A549 (cell line): ENCODE measurements around the gene PRAC2. TPM values are rescaled to one million over a fixed set of nuclear protein-coding genes. Genes with fewer than 3 reads are reported as not detected.

Source experiments
- ATAC-seq, 2 experiments: fragments of 200-7000 bp in 1 of 2; fragments of >200 bp in 1 of 2; cut with Nextera tagmentation in 1 of 2; cut with Tn5 transposase in 1 of 2; 3 replicates each; pipeline versions ENCODE4 v1.8.0 to v1.9.1; 2018 to 2020; ENCODE audit warnings: mild to moderate bottlenecking in 1 of 2, moderate library complexity in 1 of 2
- CTCF ChIA-PET: fragments of 300-600 bp; sonication (Branson Sonifier 250); formaldehyde crosslinking; extraction: SDS; loops from one replicate; lab custom pipeline; 2021; ENCODE audit warnings: antibody characterized with exemption, inconsistent platforms; lab: Yijun Ruan, JAX
- POLR2A ChIA-PET: fragments of 350-600 bp; formaldehyde crosslinking; extraction: SDS; loops from one replicate; lab custom pipeline; 2021; ENCODE audit warnings: antibody characterized with exemption, inconsistent platforms; lab: Yijun Ruan, JAX
- DNase-seq, 2 experiments: peaks; one replicate each; pipeline versions ENCODE4 v3.0.0 to v3.0.0-alpha.2; 2011 to 2016; ENCODE audit warnings: low read depth in 1 of 2, low spot score in 1 of 2
- FAIRE-seq: peaks from 2 replicates; lab custom pipeline; 2011; peaks lifted over from hg19 to GRCh38; lab: Jason Lieb, UNC
- H3K27ac ChIP-seq, 2 experiments: fragments of >200 bp; sonication (Bioruptor Twin); formaldehyde crosslinking; 3 replicates each; pipeline ENCODE4 v1.5.1; 2016 to 2017
- H3K4me1 ChIP-seq: fragments of >200 bp; sonication (Bioruptor Twin); formaldehyde crosslinking; 3 replicates; pipeline ENCODE4 v1.6.1; 2016
- H3K4me2 ChIP-seq: fragments of >200 bp; sonication (Bioruptor Twin); formaldehyde crosslinking; 3 replicates; pipeline ENCODE4 v1.6.1; 2016
- H3K4me3 ChIP-seq: fragments of >200 bp; sonication (Bioruptor Twin); formaldehyde crosslinking; 3 replicates; pipeline ENCODE4 v1.5.1; 2016
- H3K9me3 ChIP-seq: fragments of >200 bp; sonication (Bioruptor Twin); formaldehyde crosslinking; 3 replicates; pipeline ENCODE4 v1.6.1; 2016
- CBX8 ChIP-seq: fragments of 200-600 bp; sonication (generic); IDR thresholded peaks from 2 replicates; pipeline ENCODE4 v1.6.1; 2016
- CTCF ChIP-seq: fragments of >200 bp; sonication (Bioruptor Twin); formaldehyde crosslinking; IDR thresholded peaks from 3 replicates; pipeline ENCODE4 v1.5.1; 2016
- EHMT2 ChIP-seq: fragments of 200-600 bp; sonication (generic); IDR thresholded peaks from 2 replicates; pipeline ENCODE4 v1.6.1; 2016; ENCODE audit warnings: antibody characterized with exemption, low read depth, mild to moderate bottlenecking, moderate library complexity
- ESRRA ChIP-seq: fragments of 150-350 bp; IDR thresholded peaks from 2 replicates; pipeline ENCODE4 v1.6.1; 2014; ENCODE audit warnings: mild to moderate bottlenecking, low read length, borderline replicate concordance
- FOSB ChIP-seq: fragments of 250-450 bp; sonication (Bioruptor Pico); IDR thresholded peaks from 2 replicates; pipeline ENCODE4 v1.5.0; 2020; ENCODE audit warnings: mild to moderate bottlenecking, moderate library complexity
- FOSL2 ChIP-seq, 2 experiments: fragments of 450-650 bp in 1 of 2; fragments of >200 bp in 1 of 2; sonication (Bioruptor Twin) in 1 of 2; formaldehyde crosslinking; IDR thresholded peaks; 2 replicates each; pipeline versions ENCODE4 v1.5.0 to v1.6.1; 2016 to 2020; ENCODE audit warnings: mild to moderate bottlenecking in 1 of 2, moderate library complexity in 1 of 2
- KDM1A ChIP-seq: fragments of 200-600 bp; sonication (generic); IDR thresholded peaks from 2 replicates; pipeline ENCODE4 v1.6.1; 2016; ENCODE audit warnings: low read depth, mild to moderate bottlenecking
- KDM5A ChIP-seq: fragments of 200-600 bp; sonication (generic); IDR thresholded peaks from 2 replicates; pipeline ENCODE4 v1.6.1; 2016; ENCODE audit warnings: antibody characterized with exemption, mild to moderate bottlenecking
- MAZ ChIP-seq: fragments of 150-350 bp; IDR thresholded peaks from 2 replicates; pipeline ENCODE4 v1.6.1; 2014; ENCODE audit warnings: antibody characterized with exemption, low read depth, low read length, borderline replicate concordance
- MYC ChIP-seq: IDR thresholded peaks from 2 replicates; pipeline ENCODE4 v1.6.1; 2012; ENCODE audit warnings: mild to moderate bottlenecking, inconsistent platforms, low read length, improper control_type of control experiment, borderline replicate concordance
- NFE2L2 ChIP-seq: fragments of 150-350 bp; conservative IDR thresholded peaks from 2 replicates; pipeline ENCODE4 v1.6.1; 2014; ENCODE audit warnings: low read length
- PHF8 ChIP-seq: fragments of 200-600 bp; sonication (generic); IDR thresholded peaks from 2 replicates; pipeline ENCODE4 v1.6.1; 2016; ENCODE audit warnings: low read depth, mild to moderate bottlenecking, antibody characterized with exemption, moderate library complexity, borderline replicate concordance
- POLR2AphosphoS2 ChIP-seq: conservative IDR thresholded peaks from 2 replicates; pipeline ENCODE4 v1.6.1; 2012; ENCODE audit warnings: low read length, improper control_type of control experiment, inconsistent platforms
- RARB ChIP-seq: fragments of 250-450 bp; sonication (Bioruptor Pico); IDR thresholded peaks from 2 replicates; pipeline ENCODE4 v1.8.0; 2021; ENCODE audit warnings: mild to moderate bottlenecking, moderate library complexity
- REST ChIP-seq: fragments of 200-600 bp; sonication (generic); IDR thresholded peaks from 2 replicates; pipeline ENCODE4 v1.6.1; 2016; ENCODE audit warnings: antibody characterized with exemption, mild to moderate bottlenecking, moderate library complexity
- SMC3 ChIP-seq: fragments of >200 bp; sonication (Bioruptor Twin); formaldehyde crosslinking; IDR thresholded peaks from 3 replicates; pipeline ENCODE4 v1.6.1; 2018; ENCODE audit warnings: inconsistent platforms
- SREBF2 ChIP-seq: fragments of 450-650 bp; IDR thresholded peaks from 2 replicates; pipeline ENCODE4 v1.6.1; 2014; ENCODE audit warnings: mild to moderate bottlenecking, moderate library complexity
- WGBS: methylation state at CpG from one replicate; pipeline ENCODE4 v1.1.6; 2017; ENCODE audit errors: missing lambda C conversion rate; 5-methylcytosine and 5-hydroxymethylcytosine counted together
- polyA plus RNA-seq, 4 experiments: library from polyadenylated mRNA; depleted of rRNA in 3 of 4; stranded (reverse); fragments of >200 nt; fragmentation: RNase III in 1 of 4; extraction: RNeasy Plus Mini Kit Qiagen cat#74134 plus additional on column Dnase treatment in 1 of 4; gene quantifications; 2 replicates in 3 of 4; 3 replicates in 1 of 4; pipeline ENCODE4 v1.2.3, GENCODE V29; 2011 to 2017
- TF ChIP-seq, protein P1 (sequence below): IDR thresholded peaks from 2 replicates; pipeline ENCODE4 v1.6.1; 2012; ENCODE audit warnings: low read depth, borderline replicate concordance
- TF ChIP-seq, protein P2 (sequence below): fragments of 150-350 bp; IDR thresholded peaks from 2 replicates; pipeline ENCODE4 v1.6.1; 2014; ENCODE audit warnings: low read depth, mild to moderate bottlenecking, low read length

PRAC2 gene
- polyA plus RNA-seq, 2 of the 4 experiments (the other 2 are of a cell fraction) = not detected

DNA sequence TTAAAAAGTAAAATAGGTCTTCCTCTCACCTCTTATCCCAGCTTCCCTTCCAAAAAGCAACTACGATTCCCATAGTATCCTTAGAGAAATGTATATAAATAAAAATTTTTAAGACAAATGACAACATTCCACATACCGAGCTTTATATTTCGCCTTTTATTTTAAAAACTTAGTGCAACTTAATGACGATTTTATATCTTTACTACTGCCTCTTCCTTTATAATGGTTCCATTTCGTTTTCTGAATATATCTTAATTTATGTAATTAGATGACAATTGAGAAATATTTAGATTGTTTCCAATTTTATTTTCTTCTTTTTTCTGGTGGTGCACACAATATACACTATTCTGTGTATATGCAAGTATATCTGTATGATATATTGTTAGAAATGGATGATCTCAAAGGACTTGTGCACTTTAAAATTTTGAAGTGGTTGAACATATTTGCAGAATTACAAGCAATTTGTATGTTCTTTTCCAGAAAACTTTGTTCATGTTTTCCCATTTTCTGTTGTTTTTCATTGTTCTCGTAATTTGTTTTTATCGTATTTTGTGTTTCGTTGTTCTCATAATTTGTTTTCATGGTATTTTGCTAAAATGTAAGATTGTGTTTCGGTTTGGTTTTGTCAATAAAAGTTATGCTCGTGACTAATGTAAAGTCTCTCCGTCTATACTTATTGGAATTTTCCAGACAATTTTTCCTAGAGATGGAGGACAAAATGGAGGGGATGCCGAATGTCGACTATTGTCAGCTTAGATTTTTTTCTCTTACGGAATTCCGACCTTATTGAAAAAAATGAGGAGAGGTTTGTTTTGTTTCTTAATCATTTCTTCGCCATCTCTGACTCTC lies 26.0 kb downstream of the PRAC2 start:
- peak; percentile 67 for FAIRE-seq
- ChIA-PET CTCF (interaction anchor here (0.6 to 4.3 kb wide), 10 partner anchors 10 to 206 kb away, joined by 3 to 24 read pairs (median 4); partner anchors contain the start of gene PRAC2), POLR2A (no interaction called here)
- no peak for ATAC-seq
- TF ChIP-seq ESRRA (no peak), REST (no peak), FOSL2 (IDR thresholded peaks at IDR 0.05) (no peak), FOSL2 (CRISPR knock-in tag; IDR thresholded peaks at IDR 0.05) (no peak), RARB (CRISPR knock-in tag) (no peak), NFE2L2 (no peak), CTCF (no peak), MYC (no peak), FOSB (CRISPR knock-in tag) (no peak), MAZ (no peak), SREBF2 (no peak), KDM1A (no peak), CBX8 (no peak), PHF8 (no peak), SMC3 (no peak), KDM5A (no peak), EHMT2 (no peak), POLR2AphosphoS2 (no peak)
- TF ChIP-seq, protein P1, sequence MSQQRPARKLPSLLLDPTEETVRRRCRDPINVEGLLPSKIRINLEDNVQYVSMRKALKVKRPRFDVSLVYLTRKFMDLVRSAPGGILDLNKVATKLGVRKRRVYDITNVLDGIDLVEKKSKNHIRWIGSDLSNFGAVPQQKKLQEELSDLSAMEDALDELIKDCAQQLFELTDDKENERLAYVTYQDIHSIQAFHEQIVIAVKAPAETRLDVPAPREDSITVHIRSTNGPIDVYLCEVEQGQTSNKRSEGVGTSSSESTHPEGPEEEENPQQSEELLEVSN = no peak
- TF ChIP-seq, protein P2, sequence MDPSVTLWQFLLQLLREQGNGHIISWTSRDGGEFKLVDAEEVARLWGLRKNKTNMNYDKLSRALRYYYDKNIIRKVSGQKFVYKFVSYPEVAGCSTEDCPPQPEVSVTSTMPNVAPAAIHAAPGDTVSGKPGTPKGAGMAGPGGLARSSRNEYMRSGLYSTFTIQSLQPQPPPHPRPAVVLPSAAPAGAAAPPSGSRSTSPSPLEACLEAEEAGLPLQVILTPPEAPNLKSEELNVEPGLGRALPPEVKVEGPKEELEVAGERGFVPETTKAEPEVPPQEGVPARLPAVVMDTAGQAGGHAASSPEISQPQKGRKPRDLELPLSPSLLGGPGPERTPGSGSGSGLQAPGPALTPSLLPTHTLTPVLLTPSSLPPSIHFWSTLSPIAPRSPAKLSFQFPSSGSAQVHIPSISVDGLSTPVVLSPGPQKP = no peak
- H3K4me2 ChIP-seq = no peak overlapping the region
- H3K4me1 ChIP-seq = peaks cover 24% of the 10 kb centered on the region
- no peak for DNase-seq
- 81% methylated on average over 16 of the region's 16 CpGs for WGBS
- H3K9me3 ChIP-seq = no peaks in the 10 kb centered on the region
- no peak overlapping the region for H3K4me3 ChIP-seq
- H3K27ac ChIP-seq = no peak overlapping the region
